HepG2 (cell line): ENCODE results near the gene KRTAP1-1. TPM values are rescaled to one million over a fixed set of nuclear protein-coding genes. Genes with fewer than 3 reads are reported as not detected.

Experiments used
- ARHGAP35 ChIP-seq: sonication (generic); formaldehyde crosslinking; IDR thresholded peaks from 2 replicates; pipeline ENCODE4 v1.9.0; 2022; ENCODE audit warnings: mild to moderate bottlenecking, inconsistent platforms, moderate library complexity, missing genetic modification reagents, borderline replicate concordance
- CHD2 ChIP-seq: IDR thresholded peaks from 2 replicates; pipeline ENCODE4 v1.6.1; 2011; ENCODE audit warnings: low read depth, low read length, improper control_type of control experiment
- HDAC2 ChIP-seq: sonication (generic); formaldehyde crosslinking; IDR thresholded peaks from 2 replicates; pipeline ENCODE4 v1.4.0; 2020; ENCODE audit warnings: missing genetic modification reagents
- NCOR1 ChIP-seq: fragments of 200-600 bp; sonication (generic); IDR thresholded peaks from 2 replicates; pipeline ENCODE4 v1.7.0; 2017; ENCODE audit warnings: antibody characterized with exemption, low read length, borderline replicate concordance
- NR2C2 ChIP-seq: sonication (generic); formaldehyde crosslinking; IDR thresholded peaks from 2 replicates; pipeline ENCODE4 v1.4.0; 2020; ENCODE audit warnings: missing genetic modification reagents, mild to moderate bottlenecking, moderate library complexity, borderline replicate concordance
- NR2F1 ChIP-seq, 2 experiments: fragments of 450-650 bp in 1 of 2; formaldehyde crosslinking in 1 of 2; IDR thresholded peaks; 2 replicates each; pipeline versions ENCODE4 v1.5.0 to v1.6.1; 2016 to 2020; ENCODE audit warnings: mild to moderate bottlenecking in 1 of 2, missing compliant biosample characterization in 1 of 2, missing genetic modification reagents in 1 of 2, moderate library complexity in 1 of 2
- PHF21A ChIP-seq: sonication (generic); formaldehyde crosslinking; IDR thresholded peaks from 2 replicates; pipeline ENCODE4 v1.5.0; 2020; ENCODE audit warnings: mild to moderate bottlenecking, missing genetic modification reagents
- PRDM4 ChIP-seq: sonication (generic); formaldehyde crosslinking; IDR thresholded peaks from 2 replicates; pipeline ENCODE4 v1.9.0; 2021; ENCODE audit warnings: missing genetic modification reagents, borderline replicate concordance
- RBM22 ChIP-seq: fragments of 200-400 bp; formaldehyde crosslinking; optimal IDR thresholded peaks from 2 replicates; pipeline ENCODE3; 2017; ENCODE audit warnings: mild to moderate bottlenecking, low read length, moderate library complexity
- SOX6 ChIP-seq, 2 experiments: fragments of 450-650 bp in 1 of 2; sonication (generic) in 1 of 2; formaldehyde crosslinking in 1 of 2; IDR thresholded peaks; 2 replicates each; pipeline versions ENCODE4 v1.4.0 to v1.6.1; 2017 to 2020; ENCODE audit warnings: antibody characterized with exemption in 1 of 2, mild to moderate bottlenecking in 1 of 2, missing genetic modification reagents in 1 of 2
- STAG1 ChIP-seq: sonication (generic); formaldehyde crosslinking; IDR thresholded peaks from 2 replicates; pipeline ENCODE4 v1.4.0; 2020; ENCODE audit warnings: missing genetic modification reagents
- TFAP4 ChIP-seq: sonication (generic); IDR thresholded peaks from 2 replicates; pipeline ENCODE4 v1.6.1; 2016; ENCODE audit warnings: low read depth, borderline replicate concordance
- ZBTB20 ChIP-seq: sonication (generic); formaldehyde crosslinking; IDR thresholded peaks from 2 replicates; pipeline ENCODE4 v1.8.1; 2023; ENCODE audit warnings: missing genetic modification reagents, low read depth, mild to moderate bottlenecking, borderline replicate concordance
- ZFP90 ChIP-seq: sonication (generic); formaldehyde crosslinking; IDR thresholded peaks from 2 replicates; pipeline ENCODE4 v1.8.0; 2022; ENCODE audit warnings: missing genetic modification reagents, mild to moderate bottlenecking, inconsistent platforms, borderline replicate concordance
- ZKSCAN8 ChIP-seq: IDR thresholded peaks from 2 replicates; pipeline ENCODE4 v1.6.1; 2016; ENCODE audit warnings: borderline replicate concordance, missing genetic modification reagents, missing compliant biosample characterization
- ZNF121 ChIP-seq: sonication (generic); formaldehyde crosslinking; IDR thresholded peaks from 2 replicates; pipeline ENCODE4 v1.5.0; 2020; ENCODE audit warnings: mild to moderate bottlenecking, missing genetic modification reagents
- ZNF335 ChIP-seq: sonication (generic); formaldehyde crosslinking; IDR thresholded peaks from 2 replicates; pipeline ENCODE4 v1.4.0; 2020; ENCODE audit warnings: missing genetic modification reagents
- ZNF350 ChIP-seq: sonication (generic); formaldehyde crosslinking; IDR thresholded peaks from 2 replicates; pipeline ENCODE4 v1.4.0; 2020; ENCODE audit warnings: mild to moderate bottlenecking, low read depth, missing genetic modification reagents, borderline replicate concordance
- ZNF563 ChIP-seq: sonication (generic); formaldehyde crosslinking; IDR thresholded peaks from 2 replicates; pipeline ENCODE4 v1.8.0; 2022; ENCODE audit warnings: mild to moderate bottlenecking, moderate library complexity, missing genetic modification reagents
- ZNF768 ChIP-seq: sonication (generic); formaldehyde crosslinking; IDR thresholded peaks from 2 replicates; pipeline ENCODE4 v1.4.0; 2020; ENCODE audit warnings: missing genetic modification reagents
- ZNF781 ChIP-seq: sonication (generic); formaldehyde crosslinking; IDR thresholded peaks from 2 replicates; pipeline ENCODE4 v1.5.1; 2020; ENCODE audit warnings: borderline replicate concordance, mild to moderate bottlenecking, missing genetic modification reagents; ENCODE audit errors: not compliant biosample characterization
- ZNF800 ChIP-seq: sonication (generic); formaldehyde crosslinking; IDR thresholded peaks from 2 replicates; pipeline ENCODE4 v1.4.0; 2020; ENCODE audit warnings: missing genetic modification reagents
- ZUFSP ChIP-seq: sonication (generic); formaldehyde crosslinking; IDR thresholded peaks from 2 replicates; pipeline ENCODE4 v1.9.0; 2021; ENCODE audit warnings: missing genetic modification reagents, mild to moderate bottlenecking, borderline replicate concordance
- polyA plus RNA-seq, 8 experiments: library from polyadenylated mRNA; depleted of rRNA in 3 of 8; stranded (reverse) in 7 of 8; unstranded in 1 of 8; fragments of >200 nt; fragmentation: Illumina TruSeq in 4 of 8; extraction: Trizol in 4 of 8; gene quantifications; 2 replicates each; pipeline versions ENCODE4 v1.2.1 to v1.2.3, GENCODE V29; 2011 to 2016; ENCODE audit warnings: low read depth in 4 of 8, missing spikeins in 1 of 8, mixed read lengths in 1 of 8; ENCODE audit not compliant: insufficient read depth in 1 of 8
- total RNA-seq, 5 experiments: library from RNA; depleted of rRNA; stranded (reverse); fragments of >200 nt; fragmentation: Illumina TruSeq; extraction: Trizol; gene quantifications; 2 replicates each; pipeline ENCODE4 v1.2.3, GENCODE V29; 2016; ENCODE audit warnings: low read depth in 1 of 5

The KRTAP1-1 gene
- total and polyA plus RNA-seq, 2 of the 13 experiments (the other 11 are each of a cell fraction or from before 2014, with no cell fraction given), result not detected

- TF ChIP-seq ZFP90 (no peak), NCOR1 (peak; percentile 57; the same call in 1 of the 2 replicates), ZNF781 (CRISPR knock-in tag) (no peak), ARHGAP35 (CRISPR knock-in tag) (no peak), ZKSCAN8 (CRISPR knock-in tag) (0 out of 2 replicates have a peak, but pooled peaks have one; percentile 67), NR2C2 (no peak), CHD2 (no peak), ZNF121 (CRISPR knock-in tag) (no peak), ZUFSP (CRISPR knock-in tag) (no peak), PRDM4 (CRISPR knock-in tag) (no peak), ZNF563 (CRISPR knock-in tag) (no peak), HDAC2 (CRISPR knock-in tag) (peak; percentile 90), PHF21A (peak; percentile 51; the same call in 1 of the 2 replicates), ZNF800 (no peak), ZBTB20 (CRISPR knock-in tag) (peak; percentile 44; the same call in 1 of the 2 replicates), RBM22 (no peak), SOX6 (IDR thresholded peaks at IDR 0.05) (no peak), SOX6 (CRISPR knock-in tag; IDR thresholded peaks at IDR 0.05) (peak; percentile 100), TFAP4 (no peak), ZNF350 (no peak), ZNF335 (CRISPR knock-in tag) (no peak; the same call in 1 of the 2 replicates), ZNF768 (no peak), NR2F1 (CRISPR knock-in tag; IDR thresholded peaks at IDR 0.05) (peak in 1 of 2 experiments; percentile 55; a peak in 2 of 4 replicates), STAG1 (CRISPR knock-in tag) (no peak)
These were observed 31.9 kb downstream of the KRTAP1-1 start (continued) for GRCh38 chr17:41009301-41009760.
